IPS-20b (cell line): Measurements from ENCODE around the gene EIF4G2.

Experiments
- H3K27ac ChIP-seq: one replicate; pipeline ENCODE4 v1.5.1; 2013; ENCODE audit warnings: low read length
- H3K27me3 ChIP-seq: 2 replicates; pipeline ENCODE4 v1.6.1; 2013; ENCODE audit warnings: mild to moderate bottlenecking, low read length, inconsistent platforms; ENCODE audit not compliant: insufficient read depth
- H3K36me3 ChIP-seq: 2 replicates; pipeline ENCODE4 v1.6.1; 2013; ENCODE audit warnings: low read depth, mild to moderate bottlenecking, inconsistent platforms, low read length, moderate library complexity; ENCODE audit not compliant: insufficient read depth
- H3K4me1 ChIP-seq: 2 replicates; pipeline ENCODE4 v1.6.1; 2013; ENCODE audit warnings: mild to moderate bottlenecking, control low read depth, inconsistent platforms, low read length, moderate library complexity; ENCODE audit not compliant: insufficient read depth
- H3K4me3 ChIP-seq: 2 replicates; pipeline ENCODE4 v1.5.1; 2013; ENCODE audit warnings: mild to moderate bottlenecking, low read length, inconsistent platforms
- H3K9ac ChIP-seq: 2 replicates; pipeline ENCODE4 v1.6.1; 2013; ENCODE audit warnings: low read depth, mild to moderate bottlenecking, inconsistent platforms, low read length, moderate library complexity
- H3K9me3 ChIP-seq: 2 replicates; pipeline ENCODE4 v1.6.1; 2013; ENCODE audit warnings: mild to moderate bottlenecking, low read depth, low read length, inconsistent platforms; ENCODE audit not compliant: insufficient read depth

EIF4G2 gene

DNA sequence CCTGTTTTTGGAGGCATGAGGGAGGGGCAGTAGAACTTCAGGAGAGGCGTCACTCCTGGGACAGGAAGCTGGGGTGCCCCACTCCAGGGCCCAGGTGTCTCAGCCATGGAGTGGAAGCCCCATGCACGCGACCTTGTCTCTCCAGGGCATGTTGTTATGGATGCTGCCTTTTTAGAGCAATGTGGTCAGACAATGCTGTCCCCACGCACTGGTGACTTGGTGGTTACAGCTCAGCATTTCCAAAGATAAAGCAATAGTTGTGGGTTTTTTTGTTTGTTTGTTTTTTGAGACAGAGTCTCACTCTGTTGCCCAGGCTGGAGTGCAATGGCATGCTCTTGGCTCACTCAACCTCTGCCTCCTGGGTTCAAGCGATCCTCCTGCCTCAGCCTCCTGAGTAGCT is 22.3 kb downstream of the EIF4G2 start:
- no peaks in the 10 kb centered on the region for H3K27me3 ChIP-seq
- peaks cover 4% of the 10 kb centered on the region; the same call in 1 of the 2 replicates for H3K4me1 ChIP-seq
- no peaks in the 10 kb centered on the region for H3K36me3 ChIP-seq
- H3K9ac ChIP-seq: no peak overlapping the region
- H3K27ac ChIP-seq: no peak overlapping the region
- no peak overlapping the region for H3K4me3 ChIP-seq
- H3K9me3 ChIP-seq: no peaks in the 10 kb centered on the region

DNA sequence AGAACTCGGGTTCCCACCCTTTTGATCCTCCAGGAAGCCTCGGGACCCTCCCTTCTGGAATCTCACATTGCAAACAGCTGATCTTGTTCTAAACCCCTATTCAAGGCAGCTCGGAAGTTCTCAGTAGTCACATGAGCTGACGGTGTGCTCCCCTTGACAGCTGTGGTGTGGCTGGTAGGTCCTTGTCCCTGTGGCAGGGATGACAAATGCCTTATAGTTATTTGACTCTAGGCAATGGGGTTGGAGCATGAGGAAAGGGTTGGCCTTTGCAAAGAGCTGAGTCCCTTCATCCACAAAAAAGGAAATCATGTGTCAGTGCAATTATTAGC is 23.6 kb downstream of the EIF4G2 start:
- no peak overlapping the region for H3K9ac ChIP-seq
- no peaks in the 10 kb centered on the region for H3K36me3 ChIP-seq
- H3K4me3 ChIP-seq: no peak overlapping the region
- H3K9me3 ChIP-seq: no peaks in the 10 kb centered on the region
- H3K27me3 ChIP-seq: no peaks in the 10 kb centered on the region
- peaks cover 4% of the 10 kb centered on the region; the same call in 1 of the 2 replicates for H3K4me1 ChIP-seq
- no peak overlapping the region for H3K27ac ChIP-seq

DNA sequence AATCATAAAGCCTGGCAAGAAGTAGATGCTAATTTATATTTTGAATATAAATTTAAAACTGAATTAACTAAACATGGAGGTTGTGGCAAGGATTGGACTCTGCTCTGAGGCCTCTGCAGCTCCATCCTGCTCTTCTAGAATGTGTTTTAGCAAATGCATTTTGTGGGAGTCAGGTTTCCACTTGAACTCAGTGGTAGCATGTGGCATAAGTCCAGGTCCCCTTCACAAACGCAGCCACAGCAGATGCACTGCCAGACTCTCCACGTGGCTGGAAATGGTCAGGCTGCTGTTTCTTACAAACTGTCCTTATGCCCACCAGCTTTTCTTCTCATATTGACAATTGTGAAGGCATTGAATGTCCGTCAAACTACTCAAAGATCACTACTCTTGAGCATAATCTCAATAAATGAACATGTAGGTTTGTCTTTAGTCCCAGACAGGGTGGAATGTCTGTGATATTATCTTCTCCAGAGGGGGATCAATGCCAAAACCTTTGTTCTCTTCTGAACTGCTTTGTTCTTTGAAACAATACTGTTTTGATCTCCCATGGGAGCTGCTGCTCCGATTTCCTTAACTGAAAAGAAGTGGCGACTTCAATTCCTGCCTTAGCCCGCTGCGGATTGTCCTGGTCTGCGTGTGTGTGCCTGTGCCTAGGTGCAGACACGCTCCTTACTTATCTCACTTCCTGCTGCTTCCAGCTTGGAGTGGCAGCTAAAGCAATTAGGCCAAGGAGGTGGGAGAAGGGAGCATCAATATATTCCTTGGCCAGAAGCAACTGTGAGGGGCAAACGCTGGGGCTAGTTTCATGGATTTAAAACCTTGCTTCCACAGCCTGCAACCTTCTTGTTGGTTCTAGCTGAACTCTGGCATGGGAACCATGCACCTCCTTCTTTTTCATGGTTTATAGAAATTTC is 24.2 kb downstream of the EIF4G2 start:
- H3K27me3 ChIP-seq: no peaks in the 10 kb centered on the region
- H3K9me3 ChIP-seq: no peaks in the 10 kb centered on the region
- H3K27ac ChIP-seq: no peak overlapping the region
- peaks cover 4% of the 10 kb centered on the region; the same call in 1 of the 2 replicates for H3K36me3 ChIP-seq
- H3K4me3 ChIP-seq: no peak overlapping the region
- H3K9ac ChIP-seq: no peak overlapping the region
- peaks cover 4% of the 10 kb centered on the region; the same call in 1 of the 2 replicates for H3K4me1 ChIP-seq

DNA sequence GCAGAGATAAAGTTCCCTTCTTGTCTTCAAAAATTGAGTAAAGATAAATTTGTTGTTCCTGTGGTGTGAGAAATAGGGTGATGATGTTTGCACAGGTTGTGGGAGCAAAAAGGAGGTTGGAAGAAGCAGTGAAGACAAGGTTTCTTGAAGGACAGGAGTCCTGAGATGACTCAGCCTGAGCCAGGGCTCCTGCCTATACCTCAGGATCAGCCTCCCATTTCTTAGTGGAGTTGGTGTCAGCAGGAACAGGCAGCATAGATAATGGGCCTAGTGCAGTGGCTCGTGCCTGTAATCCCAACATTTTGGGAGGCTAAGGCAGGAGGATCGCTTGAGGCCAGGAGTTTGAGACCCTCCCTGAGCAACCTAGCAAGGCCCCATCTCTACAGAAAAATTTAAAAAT is 28.7 kb downstream of the EIF4G2 start:
- Histone ChIP-seq H3K9ac (no peak overlapping the region), H3K4me3 (no peak overlapping the region), H3K9me3 (no peaks in the 10 kb centered on the region), H3K36me3 (peaks cover 40% of the 10 kb centered on the region), H3K4me1 (peaks cover 4% of the 10 kb centered on the region; the same call in 1 of the 2 replicates), H3K27me3 (no peaks in the 10 kb centered on the region), H3K27ac (no peak overlapping the region)

DNA sequence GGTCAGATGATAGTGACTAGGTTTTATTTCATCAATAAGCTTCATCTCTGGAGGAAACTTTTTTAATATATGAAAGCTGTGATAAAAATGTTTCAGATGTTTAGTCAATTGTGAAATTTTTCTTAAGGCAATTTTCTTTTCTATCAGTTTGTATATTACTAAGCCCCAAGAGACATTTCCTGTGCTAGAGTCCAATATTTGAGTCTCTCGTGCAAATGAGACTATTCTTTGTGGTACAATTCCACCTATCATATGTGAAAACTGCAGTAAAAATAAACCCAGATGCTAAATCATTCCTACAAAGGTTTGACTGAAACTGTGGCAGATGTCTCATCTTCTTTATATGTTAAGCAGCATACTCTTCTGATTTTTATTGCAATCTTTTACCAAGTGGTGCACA is 29.6 kb downstream of the EIF4G2 start:
- H3K9me3 ChIP-seq: no peaks in the 10 kb centered on the region
- no peak overlapping the region for H3K9ac ChIP-seq
- H3K4me1 ChIP-seq: no peaks in the 10 kb centered on the region; the same call in 1 of the 2 replicates
- H3K27me3 ChIP-seq: no peaks in the 10 kb centered on the region
- no peak overlapping the region for H3K4me3 ChIP-seq
- no peak overlapping the region for H3K27ac ChIP-seq
- peaks cover 40% of the 10 kb centered on the region for H3K36me3 ChIP-seq

- H3K4me1 ChIP-seq: no peaks in the 10 kb centered on the region; the same call in 1 of the 2 replicates
- peaks cover 40% of the 10 kb centered on the region for H3K36me3 ChIP-seq
- H3K9ac ChIP-seq: no peak overlapping the region
- no peaks in the 10 kb centered on the region for H3K27me3 ChIP-seq
- H3K4me3 ChIP-seq: no peak overlapping the region
- H3K27ac ChIP-seq: no peak overlapping the region
- H3K9me3 ChIP-seq: no peaks in the 10 kb centered on the region
Measured at GRCh38 chr11:10778217-10778970, 30.3 kb downstream of the EIF4G2 start.

DNA sequence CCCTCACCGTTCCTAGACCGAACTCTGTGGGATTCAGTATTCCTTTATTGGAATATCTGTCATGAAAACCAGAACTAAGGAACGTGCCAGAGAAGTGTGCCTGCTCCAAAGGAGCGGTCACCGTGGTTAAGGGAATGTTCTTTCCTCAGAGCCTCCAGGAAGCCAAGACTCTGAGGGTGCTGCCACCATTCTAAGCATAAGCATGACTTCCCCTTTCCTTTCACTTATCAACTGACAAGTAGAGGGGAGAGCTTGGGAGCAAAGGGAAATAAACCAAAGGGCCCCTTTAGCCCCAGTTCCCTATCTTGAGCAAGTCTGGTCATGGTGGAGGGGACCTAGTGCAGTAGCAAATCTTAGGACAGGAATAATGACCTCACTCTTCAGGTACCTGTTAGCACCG is 30.9 kb downstream of the EIF4G2 start:
- peaks cover 40% of the 10 kb centered on the region for H3K36me3 ChIP-seq
- H3K4me1 ChIP-seq: no peaks in the 10 kb centered on the region; the same call in 1 of the 2 replicates
- no peaks in the 10 kb centered on the region for H3K27me3 ChIP-seq
- H3K9ac ChIP-seq: no peak overlapping the region
- no peak overlapping the region for H3K4me3 ChIP-seq
- H3K9me3 ChIP-seq: no peaks in the 10 kb centered on the region
- H3K27ac ChIP-seq: no peak overlapping the region

- H3K27ac ChIP-seq: no peak overlapping the region
- no peak overlapping the region for H3K4me3 ChIP-seq
- H3K27me3 ChIP-seq: no peaks in the 10 kb centered on the region
- no peaks in the 10 kb centered on the region for H3K9me3 ChIP-seq
- no peaks in the 10 kb centered on the region; the same call in 1 of the 2 replicates for H3K4me1 ChIP-seq
- peaks cover 40% of the 10 kb centered on the region for H3K36me3 ChIP-seq
- no peak overlapping the region for H3K9ac ChIP-seq
Measured at GRCh38 chr11:10777393-10777793, 31.3 kb downstream of the EIF4G2 start.

- Histone ChIP-seq H3K4me1 (no peaks in the 10 kb centered on the region; the same call in 1 of the 2 replicates), H3K27me3 (no peaks in the 10 kb centered on the region), H3K9ac (no peak overlapping the region), H3K36me3 (peaks cover 39% of the 10 kb centered on the region), H3K27ac (no peak overlapping the region), H3K4me3 (no peak overlapping the region), H3K9me3 (no peaks in the 10 kb centered on the region)
Measured at GRCh38 chr11:10774811-10775210, 33.9 kb downstream of the EIF4G2 start.

DNA sequence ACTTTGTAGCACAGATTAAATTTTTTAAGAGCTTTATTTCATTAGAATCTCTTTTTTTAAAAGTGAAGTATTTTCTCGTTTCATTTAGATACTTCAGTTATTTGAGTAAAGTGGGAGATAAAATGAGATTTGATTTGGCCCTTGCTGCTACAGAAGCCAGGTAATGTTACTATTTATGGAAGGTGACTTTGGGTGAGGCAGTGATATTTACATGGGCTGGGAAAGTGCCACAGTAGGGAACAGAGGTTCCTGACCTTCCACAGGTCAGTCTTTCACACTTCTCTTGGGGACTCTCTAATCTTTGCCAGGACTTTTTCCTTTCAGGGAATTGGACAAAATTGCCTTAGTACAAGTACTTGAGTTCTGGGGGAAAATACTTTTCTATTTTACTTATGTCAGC is 37.3 kb downstream of the EIF4G2 start:
- H3K36me3 ChIP-seq: peaks cover 6% of the 10 kb centered on the region
- no peak overlapping the region for H3K4me3 ChIP-seq
- no peak overlapping the region for H3K9ac ChIP-seq
- no peak overlapping the region for H3K27ac ChIP-seq
- peaks cover 2% of the 10 kb centered on the region for H3K4me1 ChIP-seq
- H3K27me3 ChIP-seq: no peaks in the 10 kb centered on the region
- H3K9me3 ChIP-seq: no peaks in the 10 kb centered on the region

- Histone ChIP-seq H3K27me3 (no peaks in the 10 kb centered on the region), H3K36me3 (no peaks in the 10 kb centered on the region; the same call in none of the 2 replicates), H3K9me3 (no peaks in the 10 kb centered on the region), H3K9ac (no peak overlapping the region), H3K27ac (no peak overlapping the region), H3K4me1 (peaks cover 8% of the 10 kb centered on the region), H3K4me3 (no peak overlapping the region)
Measured at GRCh38 chr11:10770626-10771254, 38.0 kb downstream of the EIF4G2 start.
